ENCODE results near the gene SMYD3. TPM values are rescaled to one million over a fixed set of nuclear protein-coding genes. Genes with fewer than 3 reads are reported as not detected.

The SMYD3 gene
- total RNA-seq, 1 donor from 2014 or later = 22.3 TPM

GRCh38 chr1:246404078-246404477 is 103.0 kb downstream of the SMYD3 start:
- Histone ChIP-seq H3K27me3 (no peaks in the 10 kb centered on the region), H3K4me1 (no peaks in the 10 kb centered on the region), H3K36me3 (no peaks in the 10 kb centered on the region), H3K27ac (no peak overlapping the region), H3K4me3 (no peak overlapping the region), H3K9me3 (no peaks in the 10 kb centered on the region)
- intact Hi-C loops (cut with DNase I) = no loop called here
- TF ChIP-seq POLR2A (IDR thresholded peaks at IDR 0.05) (no peak), CTCF (IDR thresholded peaks at IDR 0.05) (no peak), POLR2AphosphoS5 (IDR thresholded peaks at IDR 0.05; ENCODE audit: insufficient read depth in 1 of 2, low read depth in 1 of 2) (no peak)
- no peak for DNase-seq (ENCODE audit: extremely low spot score in 2 of 2)

- Histone ChIP-seq H3K4me3 (no peak overlapping the region), H3K27me3 (no peaks in the 10 kb centered on the region), H3K4me1 (no peaks in the 10 kb centered on the region), H3K9me3 (no peaks in the 10 kb centered on the region), H3K27ac (no peak overlapping the region), H3K36me3 (no peaks in the 10 kb centered on the region)
- TF ChIP-seq CTCF (IDR thresholded peaks at IDR 0.05) = no peak
- TF ChIP-seq POLR2AphosphoS5 (IDR thresholded peaks at IDR 0.05; ENCODE audit: insufficient read depth in 1 of 2, low read depth in 1 of 2) = no peak
- no peak for TF ChIP-seq POLR2A (IDR thresholded peaks at IDR 0.05)
- DNase-seq (ENCODE audit: extremely low spot score in 2 of 2) = no peak
- intact Hi-C loops (cut with DNase I) = no loop called here
Measured at GRCh38 chr1:246398126-246398813, 108.8 kb downstream of the SMYD3 start.

GRCh38 chr1:246397046-246397445 is 110.0 kb downstream of the SMYD3 start:
- Histone ChIP-seq H3K4me1 (no peaks in the 10 kb centered on the region), H3K27me3 (no peaks in the 10 kb centered on the region), H3K4me3 (no peak overlapping the region), H3K36me3 (no peaks in the 10 kb centered on the region), H3K9me3 (no peaks in the 10 kb centered on the region), H3K27ac (no peak overlapping the region)
- intact Hi-C loops (cut with DNase I) = no loop called here
- no peak for DNase-seq (ENCODE audit: extremely low spot score in 2 of 2)
- TF ChIP-seq POLR2AphosphoS5 (IDR thresholded peaks at IDR 0.05; ENCODE audit: insufficient read depth in 1 of 2, low read depth in 1 of 2) = no peak
- no peak for TF ChIP-seq POLR2A (IDR thresholded peaks at IDR 0.05)
- no peak for TF ChIP-seq CTCF (IDR thresholded peaks at IDR 0.05)

- H3K9me3 ChIP-seq = no peaks in the 10 kb centered on the region
- H3K4me3 ChIP-seq = no peak overlapping the region
- H3K27me3 ChIP-seq = no peaks in the 10 kb centered on the region
- no peaks in the 10 kb centered on the region for H3K4me1 ChIP-seq
- DNase-seq (ENCODE audit: extremely low spot score in 2 of 2) = no peak
- intact Hi-C loops (cut with DNase I) = no loop called here
- H3K27ac ChIP-seq = no peak overlapping the region
- no peak for TF ChIP-seq POLR2AphosphoS5 (IDR thresholded peaks at IDR 0.05; ENCODE audit: insufficient read depth in 1 of 2, low read depth in 1 of 2)
- TF ChIP-seq CTCF (IDR thresholded peaks at IDR 0.05) = no peak
- TF ChIP-seq POLR2A (IDR thresholded peaks at IDR 0.05) = no peak
- H3K36me3 ChIP-seq = no peaks in the 10 kb centered on the region
Measured at GRCh38 chr1:246396322-246396721, 110.8 kb downstream of the SMYD3 start.

GRCh38 chr1:246394121-246394520 is 113.0 kb downstream of the SMYD3 start:
- intact Hi-C loops (cut with DNase I) = no loop called here
- no peak overlapping the region for H3K4me3 ChIP-seq

More at GRCh38 chr1:246394121-246394520, 113.0 kb downstream of the SMYD3 start:
- no peaks in the 10 kb centered on the region for H3K9me3 ChIP-seq
- no peak for DNase-seq (ENCODE audit: extremely low spot score in 2 of 2)
- no peak for TF ChIP-seq CTCF (IDR thresholded peaks at IDR 0.05)
- no peak for TF ChIP-seq POLR2A (IDR thresholded peaks at IDR 0.05)
- no peak for TF ChIP-seq POLR2AphosphoS5 (IDR thresholded peaks at IDR 0.05; ENCODE audit: insufficient read depth in 1 of 2, low read depth in 1 of 2)
- no peaks in the 10 kb centered on the region for H3K27me3 ChIP-seq
- H3K27ac ChIP-seq = no peak overlapping the region
- no peaks in the 10 kb centered on the region for H3K4me1 ChIP-seq
- no peaks in the 10 kb centered on the region for H3K36me3 ChIP-seq
